GM19351 (cell line): ENCODE measurements around the gene IRF6.

ENCODE experiments used
- ATAC-seq: cut with Tn5 transposase; IDR thresholded peaks from one replicate; pipeline ENCODE4 v1.9.1; 2021; ENCODE audit warnings: mild to moderate bottlenecking, moderate library complexity; ENCODE audit not compliant: unreplicated experiment

The IRF6 gene

GRCh38 chr1:209805875-209806760 lies at the start of gene IRF6:
Gene IRF6 (minus strand): TSS chr1:209806142. CDS start chr1:209801413, 4,729 bp downstream.
- ATAC-seq = peak; percentile 95

- no peak for ATAC-seq
Measured at GRCh38 chr1:209855623-209856022, 49.7 kb upstream of the IRF6 start.

GRCh38 chr1:209855006-209855405 lies 49.1 kb upstream of the IRF6 start:
- no peak for ATAC-seq

- ATAC-seq = no peak
Measured at GRCh38 chr1:209854196-209854595, 48.3 kb upstream of the IRF6 start.

GRCh38 chr1:209853676-209854075 lies 47.7 kb upstream of the IRF6 start:
- ATAC-seq = no peak

- ATAC-seq = peak; percentile 97
Measured at GRCh38 chr1:209850342-209850979, 44.5 kb upstream of the IRF6 start.

- no peak for ATAC-seq
Measured at GRCh38 chr1:209849388-209849787, 43.4 kb upstream of the IRF6 start.

GRCh38 chr1:209845408-209845725 lies 39.4 kb upstream of the IRF6 start:
- ATAC-seq = no peak

GRCh38 chr1:209844695-209845407 lies 38.9 kb upstream of the IRF6 start:
- no peak for ATAC-seq

- ATAC-seq = no peak
Measured at GRCh38 chr1:209840611-209841010, 34.7 kb upstream of the IRF6 start.

GRCh38 chr1:209839875-209840546 lies 34.1 kb upstream of the IRF6 start:
- ATAC-seq = no peak

- ATAC-seq = no peak
Measured at GRCh38 chr1:209838537-209838936, 32.6 kb upstream of the IRF6 start.

GRCh38 chr1:209837671-209838070 lies 31.7 kb upstream of the IRF6 start:
- ATAC-seq = no peak

GRCh38 chr1:209835782-209836298 lies 29.9 kb upstream of the IRF6 start:
- ATAC-seq = no peak

- ATAC-seq = no peak
Measured at GRCh38 chr1:209831615-209832014, 25.7 kb upstream of the IRF6 start.

- ATAC-seq = no peak
Measured at GRCh38 chr1:209830722-209831121, 24.8 kb upstream of the IRF6 start.

- ATAC-seq = no peak
Measured at GRCh38 chr1:209829716-209830115, 23.8 kb upstream of the IRF6 start.

GRCh38 chr1:209827384-209828262 lies 21.7 kb upstream of the IRF6 start, which contains the start of gene UTP25:
Gene UTP25 (plus strand): TSS chr1:209827972. CDS start chr1:209828064, 92 bp downstream.
- peak; percentile 85 for ATAC-seq

- no peak for ATAC-seq
Measured at GRCh38 chr1:209825591-209826434, 19.9 kb upstream of the IRF6 start.
